Natural killer cell (primary cell): ENCODE results near the gene KRTAP10-11. TPM values are rescaled to one million over a fixed set of nuclear protein-coding genes. Genes with fewer than 3 reads are reported as not detected.

ENCODE experiments used
- ATAC-seq, 3 donors: fragments of 150-1000 bp in 2 of 3; fragments of 200-7000 bp in 1 of 3; cut with Tn5 transposase; 1 replicate in 1 of 3; 2 replicates in 2 of 3; pipeline ENCODE4 v1.10.0; 2021; ENCODE audit warnings: mild to moderate bottlenecking in 2 of 3, moderate library complexity in 2 of 3
- DNase-seq, 2 donors: peaks; one replicate each; pipeline versions ENCODE4 v3.0.0 to v3.0.0-alpha.2; 2013 to 2021; ENCODE audit warnings: mixed read lengths in 1 of 2
- H3K27ac ChIP-seq: one replicate; pipeline ENCODE4 v1.5.1; 2013; ENCODE audit warnings: mild to moderate bottlenecking, low read length
- H3K27me3 ChIP-seq: one replicate; pipeline ENCODE4 v1.6.1; 2013; ENCODE audit warnings: low read length; ENCODE audit not compliant: control insufficient read depth, insufficient read depth
- H3K36me3 ChIP-seq: one replicate; pipeline ENCODE4 v1.6.1; 2013; ENCODE audit warnings: low read length; ENCODE audit not compliant: control insufficient read depth, insufficient read depth
- H3K4me1 ChIP-seq: one replicate; pipeline ENCODE4 v1.6.1; 2013; ENCODE audit warnings: low read length; ENCODE audit not compliant: control insufficient read depth, insufficient read depth
- H3K4me3 ChIP-seq: one replicate; pipeline ENCODE4 v1.5.1; 2013; ENCODE audit warnings: low read length
- H3K9me3 ChIP-seq: one replicate; pipeline ENCODE4 v1.6.1; 2013; ENCODE audit warnings: low read length; ENCODE audit not compliant: control insufficient read depth, insufficient read depth
- H3K27ac Mint-ChIP-seq, 2 donors: one replicate each; pipeline ENCODE4 v1.8.0; 2022; ENCODE audit warnings: mild to moderate bottlenecking in 2 of 2, mixed read lengths in 2 of 2, moderate library complexity in 1 of 2
- H3K27me3 Mint-ChIP-seq, 2 donors: one replicate each; pipeline ENCODE4 v1.8.0; 2022; ENCODE audit warnings: low read depth in 2 of 2, mixed read lengths in 2 of 2
- H3K36me3 Mint-ChIP-seq: one replicate; pipeline ENCODE4 v1.8.0; 2022; ENCODE audit warnings: mixed read lengths
- H3K4me1 Mint-ChIP-seq, 2 donors: one replicate each; pipeline ENCODE4 v1.8.0; 2022; ENCODE audit warnings: mixed read lengths in 2 of 2
- H3K4me3 Mint-ChIP-seq: one replicate; pipeline ENCODE4 v1.8.0; 2022; ENCODE audit warnings: mild to moderate bottlenecking, moderate library complexity, mixed read lengths
- H3K9me3 Mint-ChIP-seq, 2 donors: one replicate each; pipeline ENCODE4 v1.8.0; 2022; ENCODE audit warnings: mixed read lengths in 2 of 2
- WGBS: methylation state at CpG from one replicate; pipeline ENCODE4 v1.1.7; 2013; ENCODE audit warnings: missing lambda C conversion rate; ENCODE audit not compliant: insufficient coverage; 5-methylcytosine and 5-hydroxymethylcytosine counted together
- intact Hi-C: fragments of 100-400 bp; cut with micrococcal nuclease; formaldehyde crosslinking; loops from one replicate; pipeline ENCODE4 v1.14.2; 2022
- total RNA-seq, 4 donors: library from RNA; stranded (reverse); fragments of 120-200 nt in 1 of 4; gene quantifications; one replicate each; pipeline versions ENCODE4 v1.2.3 to v1.2.4, GENCODE V29; 2013 to 2022
- TF ChIP-seq, protein P1 (sequence below): fragments of 200-600 bp; IDR thresholded peaks from one replicate; pipeline ENCODE4 v1.8.0; 2022; ENCODE audit warnings: antibody characterized with exemption

The KRTAP10-11 gene
- total RNA-seq, 3 donors from 2014 or later (not counting 1 experiment from before 2014, with no cell fraction given) = not detected

GRCh38 chr21:44617071-44617501 is 29.1 kb upstream of the KRTAP10-11 start:
- Mint-ChIP-seq H3K27me3 (peaks cover 0 to 2% of the 10 kb centered on the region in 2 donors), H3K4me3 (no peak overlapping the region), H3K36me3 (peaks cover 22% of the 10 kb centered on the region), H3K9me3 (peaks cover 5 to 18% of the 10 kb centered on the region in 2 donors), H3K4me1 (peaks cover 29 to 47% of the 10 kb centered on the region in 2 donors), H3K27ac (peak overlapping the region in 1 of 2 donors; percentile 95)
- intact Hi-C loops = no loop called here
- Histone ChIP-seq H3K4me3 (no peak overlapping the region), H3K36me3 (no peaks in the 10 kb centered on the region), H3K4me1 (peaks cover 27% of the 10 kb centered on the region), H3K27me3 (no peaks in the 10 kb centered on the region), H3K27ac (no peak overlapping the region), H3K9me3 (peaks cover 4% of the 10 kb centered on the region)
- ATAC-seq (no peak), DNase-seq (no peak)
- WGBS = 85% methylated on average over 8 of the region's 8 CpGs
- TF ChIP-seq, protein P1, sequence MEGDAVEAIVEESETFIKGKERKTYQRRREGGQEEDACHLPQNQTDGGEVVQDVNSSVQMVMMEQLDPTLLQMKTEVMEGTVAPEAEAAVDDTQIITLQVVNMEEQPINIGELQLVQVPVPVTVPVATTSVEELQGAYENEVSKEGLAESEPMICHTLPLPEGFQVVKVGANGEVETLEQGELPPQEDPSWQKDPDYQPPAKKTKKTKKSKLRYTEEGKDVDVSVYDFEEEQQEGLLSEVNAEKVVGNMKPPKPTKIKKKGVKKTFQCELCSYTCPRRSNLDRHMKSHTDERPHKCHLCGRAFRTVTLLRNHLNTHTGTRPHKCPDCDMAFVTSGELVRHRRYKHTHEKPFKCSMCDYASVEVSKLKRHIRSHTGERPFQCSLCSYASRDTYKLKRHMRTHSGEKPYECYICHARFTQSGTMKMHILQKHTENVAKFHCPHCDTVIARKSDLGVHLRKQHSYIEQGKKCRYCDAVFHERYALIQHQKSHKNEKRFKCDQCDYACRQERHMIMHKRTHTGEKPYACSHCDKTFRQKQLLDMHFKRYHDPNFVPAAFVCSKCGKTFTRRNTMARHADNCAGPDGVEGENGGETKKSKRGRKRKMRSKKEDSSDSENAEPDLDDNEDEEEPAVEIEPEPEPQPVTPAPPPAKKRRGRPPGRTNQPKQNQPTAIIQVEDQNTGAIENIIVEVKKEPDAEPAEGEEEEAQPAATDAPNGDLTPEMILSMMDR = no peak

- intact Hi-C loops = loop anchor here (2.0 kb wide), 1 partner anchor 38 kb away; the partner anchor contains the start of gene KRTAP12-3
- Mint-ChIP-seq H3K4me3 (peak overlapping the region; percentile 67), H3K36me3 (peaks cover 27% of the 10 kb centered on the region), H3K27ac (peak overlapping the region; percentile 88 to 95), H3K27me3 (no peaks in the 10 kb centered on the region), H3K4me1 (peaks cover 29 to 36% of the 10 kb centered on the region in 2 donors), H3K9me3 (peaks cover 8 to 25% of the 10 kb centered on the region in 2 donors)
- Histone ChIP-seq H3K27ac (peak overlapping the region; percentile 79), H3K9me3 (peaks cover 11% of the 10 kb centered on the region), H3K36me3 (no peaks in the 10 kb centered on the region), H3K4me3 (no peak overlapping the region), H3K27me3 (no peaks in the 10 kb centered on the region), H3K4me1 (peaks cover 22% of the 10 kb centered on the region)
- TF ChIP-seq, protein P1 = no peak
- peak; percentile 14 to 69 (median 53) for ATAC-seq
- WGBS = 45% methylated on average over 2 of the region's 4 CpGs
- peak in 1 of 2 donors; percentile 50 for DNase-seq
These were observed 27.7 kb upstream of the KRTAP10-11 start for GRCh38 chr21:44618504-44618903.

DNA sequence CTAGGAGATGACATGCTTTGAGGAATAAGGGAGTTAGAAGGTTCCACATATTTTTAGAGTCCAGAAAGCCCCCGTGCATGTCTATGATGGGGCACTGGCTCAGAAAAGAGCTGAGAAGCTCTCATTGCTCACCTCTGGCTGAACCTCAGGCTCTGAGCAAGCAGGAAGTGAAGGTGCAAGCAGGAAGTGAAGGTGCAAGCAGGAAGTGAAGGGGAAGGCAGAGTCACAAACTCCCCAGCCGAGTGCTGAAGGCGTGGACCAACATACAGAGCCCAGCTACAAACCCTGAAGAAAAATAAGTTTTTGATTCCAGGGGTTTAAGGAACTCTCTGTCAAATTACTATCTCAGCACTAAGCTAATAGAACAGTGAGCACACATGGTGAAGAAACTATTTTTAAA is 27.3 kb upstream of the KRTAP10-11 start:
- intact Hi-C loops = loop anchor here (2.0 kb wide), 1 partner anchor 38 kb away; the partner anchor contains the start of gene KRTAP12-3
- Histone ChIP-seq H3K36me3 (no peaks in the 10 kb centered on the region), H3K9me3 (peaks cover 11% of the 10 kb centered on the region), H3K27me3 (no peaks in the 10 kb centered on the region), H3K4me3 (no peak overlapping the region), H3K27ac (peak overlapping the region; percentile 79), H3K4me1 (peaks cover 22% of the 10 kb centered on the region)
- DNase-seq = peak in 1 of 2 donors; percentile 85
- Mint-ChIP-seq H3K4me3 (peak overlapping the region; percentile 67), H3K4me1 (peaks cover 29 to 37% of the 10 kb centered on the region in 2 donors), H3K36me3 (peaks cover 31% of the 10 kb centered on the region), H3K9me3 (peaks cover 9 to 29% of the 10 kb centered on the region in 2 donors), H3K27me3 (no peaks in the 10 kb centered on the region), H3K27ac (peak overlapping the region; percentile 88 to 95)
- peak; percentile 82 to 95 (median 93) for ATAC-seq
- TF ChIP-seq, protein P1 = no peak
- 22% methylated on average over 3 of the region's 3 CpGs for WGBS

DNA sequence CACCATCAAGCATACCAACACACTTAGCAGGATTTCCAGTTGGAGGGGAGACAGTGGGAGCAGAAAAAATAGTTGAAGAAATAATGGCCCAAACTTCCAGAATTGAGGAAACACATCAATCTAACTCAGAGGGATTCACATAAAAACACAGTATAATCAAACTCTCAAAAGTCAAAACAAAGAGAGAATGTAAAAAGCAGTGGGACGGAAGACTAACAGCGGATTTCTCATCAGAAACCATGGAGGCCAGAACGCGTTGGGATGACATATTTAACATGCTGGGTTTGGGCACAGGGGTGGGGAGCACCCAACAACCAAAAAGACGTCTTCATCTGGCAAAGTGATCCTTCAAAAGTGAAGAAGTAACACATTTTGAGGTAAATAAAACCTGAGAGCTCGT is 26.3 kb upstream of the KRTAP10-11 start:
- H3K27ac ChIP-seq = peak overlapping the region; percentile 21
- no peaks in the 10 kb centered on the region for H3K27me3 Mint-ChIP-seq
- no peak for DNase-seq
- peaks cover 34 to 47% of the 10 kb centered on the region in 2 donors for H3K4me1 Mint-ChIP-seq
- TF ChIP-seq, protein P1 = no peak
- peaks cover 13 to 34% of the 10 kb centered on the region in 2 donors for H3K9me3 Mint-ChIP-seq
- peaks cover 11% of the 10 kb centered on the region for H3K9me3 ChIP-seq
- H3K27ac Mint-ChIP-seq = peak overlapping the region; percentile 88 to 95
- intact Hi-C loops = loop anchor here (2.0 to 10.0 kb wide), 2 partner anchors 37 to 95 kb away; partner anchors contain the start of genes KRTAP12-3 and TSPEAR
- no peak overlapping the region for H3K4me3 Mint-ChIP-seq
- H3K27me3 ChIP-seq = no peaks in the 10 kb centered on the region
- no peaks in the 10 kb centered on the region for H3K36me3 ChIP-seq
- ATAC-seq = no peak
- H3K4me3 ChIP-seq = no peak overlapping the region
- H3K36me3 Mint-ChIP-seq = peaks cover 40% of the 10 kb centered on the region
- H3K4me1 ChIP-seq = peaks cover 22% of the 10 kb centered on the region
- WGBS = 96% methylated on average over 6 of the region's 6 CpGs
